Neural cell (in vitro differentiated cells): ENCODE data around the gene MEGF9. TPM values are rescaled to one million over a fixed set of nuclear protein-coding genes. Genes with fewer than 3 reads are reported as not detected.
"Not testable (repeated sequence)": the region's sequence is repeated elsewhere in the genome, so short reads cannot be mapped to it uniquely, and the experiment has no call there.

Source experiments
- H2AFZ ChIP-seq: fragments of 200-600, 300-800 bp; sonication (generic), shearing (Covaris generic); 2 replicates; pipeline ENCODE4 v1.6.0; 2014; ENCODE audit warnings: low read depth, mild to moderate bottlenecking, antibody characterized with exemption, low read length, moderate library complexity
- H3F3A ChIP-seq: fragments of 200-600 bp; shearing (Covaris generic); 2 replicates; pipeline ENCODE4 v1.6.1; 2016; ENCODE audit warnings: mild to moderate bottlenecking, moderate library complexity, mixed read lengths, antibody characterized with exemption, low read length; ENCODE audit not compliant: insufficient read depth, poor library complexity, severe bottlenecking
- H3K27ac ChIP-seq: fragments of 200-600, 300-800 bp; sonication (generic), shearing (Covaris generic); 2 replicates; pipeline ENCODE4 v1.5.1; 2014; ENCODE audit warnings: mild to moderate bottlenecking, low read length, moderate library complexity
- H3K27me3 ChIP-seq: fragments of 300-800, 200-600 bp; sonication (generic), shearing (Covaris generic); 2 replicates; pipeline ENCODE4 v1.6.0; 2014; ENCODE audit warnings: mild to moderate bottlenecking, low read depth, low read length, moderate library complexity; ENCODE audit not compliant: insufficient read depth
- H3K36me3 ChIP-seq: fragments of 300-800, 200-600 bp; sonication (generic), shearing (Covaris generic); 2 replicates; pipeline ENCODE4 v1.5.1; 2014; ENCODE audit warnings: mild to moderate bottlenecking, antibody characterized with exemption, low read length, moderate library complexity; ENCODE audit not compliant: insufficient read depth
- H3K4me2 ChIP-seq: fragments of 300-800, 200-600 bp; sonication (generic), shearing (Covaris generic); 2 replicates; pipeline ENCODE4 v1.6.0; 2014; ENCODE audit warnings: mild to moderate bottlenecking, low read length
- H3K4me3 ChIP-seq: fragments of 300-800, 200-600 bp; sonication (generic), shearing (Covaris generic); 2 replicates; pipeline ENCODE4 v1.5.1; 2014; ENCODE audit warnings: mild to moderate bottlenecking, low read length, moderate library complexity
- H3K79me2 ChIP-seq: fragments of 200-600 bp; shearing (Covaris generic); replicated peaks from 2 replicates; pipeline ENCODE4 v1.6.0; 2014; ENCODE audit warnings: mild to moderate bottlenecking, low read length, moderate library complexity; ENCODE audit not compliant: insufficient read depth
- H3K9ac ChIP-seq: fragments of 300-800, 200-600 bp; sonication (generic), shearing (Covaris generic); 2 replicates; pipeline ENCODE4 v1.6.1; 2016; ENCODE audit warnings: mild to moderate bottlenecking, low read length, mixed read lengths
- H3K9me2 ChIP-seq: fragments of 200-600 bp; shearing (Covaris generic); 2 replicates; pipeline ENCODE4 v1.6.1; 2016; ENCODE audit warnings: mild to moderate bottlenecking, low read length, mixed read lengths; ENCODE audit not compliant: insufficient read depth
- H3K9me3 ChIP-seq: fragments of 200-600, 300-800 bp; sonication (generic), shearing (Covaris generic); 2 replicates; pipeline ENCODE4 v1.6.1; 2016; ENCODE audit warnings: mild to moderate bottlenecking, mixed run types, low read length, moderate library complexity, mixed read lengths
- H4K20me1 ChIP-seq: fragments of 200-600 bp; shearing (Covaris generic); 2 replicates; pipeline ENCODE4 v1.6.1; 2016; ENCODE audit warnings: mild to moderate bottlenecking, mixed run types; ENCODE audit not compliant: insufficient read depth
- POLR2AphosphoS5 ChIP-seq: IDR thresholded peaks from 2 replicates; pipeline ENCODE4 v1.6.1; 2012
- RAD21 ChIP-seq: fragments of 450-650 bp; conservative IDR thresholded peaks from 2 replicates; pipeline ENCODE4 v1.6.1; 2014; ENCODE audit warnings: antibody characterized with exemption, mild to moderate bottlenecking, moderate library complexity
- SMC3 ChIP-seq: fragments of 450-650 bp; conservative IDR thresholded peaks from 2 replicates; pipeline ENCODE4 v1.6.1; 2014; ENCODE audit warnings: antibody characterized with exemption, mild to moderate bottlenecking, moderate library complexity; ENCODE audit not compliant: poor library complexity
- TAF1 ChIP-seq: IDR thresholded peaks from 2 replicates; pipeline ENCODE4 v1.6.1; 2012; ENCODE audit warnings: low read depth
- polyA plus RNA-seq: library from polyadenylated mRNA; depleted of rRNA; stranded (reverse); fragments of >200 nt; gene quantifications from 2 replicates; pipeline ENCODE4 v1.2.3, GENCODE V29; 2014
- TF ChIP-seq, protein P1 (sequence below): IDR thresholded peaks from 2 replicates; pipeline ENCODE4 v1.6.1; 2012; ENCODE audit warnings: borderline replicate concordance
- TF ChIP-seq, protein P2 (sequence below): fragments of 450-650 bp; IDR thresholded peaks from 2 replicates; pipeline ENCODE4 v1.5.1; 2014; ENCODE audit warnings: antibody characterized with exemption, mild to moderate bottlenecking, moderate library complexity; ENCODE audit not compliant: poor library complexity, severe bottlenecking

The MEGF9 gene
- polyA plus RNA-seq, 1 donor from 2014 or later: 35.0 TPM

DNA sequence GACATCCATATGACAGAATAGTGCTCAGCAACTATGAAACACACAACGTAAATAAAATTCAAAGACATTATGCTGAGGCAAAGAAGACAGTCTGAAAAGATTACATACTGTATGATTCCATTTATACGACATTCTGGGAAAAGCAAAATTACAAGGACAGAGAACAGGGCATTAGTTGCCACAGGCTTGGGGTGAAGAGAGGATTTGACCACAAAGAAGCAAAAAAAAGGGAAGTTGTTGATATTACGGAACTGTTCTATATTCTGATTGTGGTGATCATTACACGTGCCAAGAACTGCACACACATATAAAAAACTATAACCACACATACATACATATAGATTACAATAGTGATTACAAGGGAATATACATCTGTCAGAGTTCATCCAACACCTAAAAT lies 158.4 kb downstream of the MEGF9 start:
- no peak overlapping the region for H2AFZ ChIP-seq
- no peaks in the 10 kb centered on the region for H4K20me1 ChIP-seq
- no peaks in the 10 kb centered on the region for H3K9me2 ChIP-seq
- H3K36me3 ChIP-seq: no peaks in the 10 kb centered on the region
- no peak overlapping the region for H3K4me2 ChIP-seq
- no peaks in the 10 kb centered on the region for H3K79me2 ChIP-seq
- no peak overlapping the region for H3K9ac ChIP-seq
- no peaks in the 10 kb centered on the region for H3K27me3 ChIP-seq
- TF ChIP-seq RAD21: no peak
- TF ChIP-seq, protein P1, sequence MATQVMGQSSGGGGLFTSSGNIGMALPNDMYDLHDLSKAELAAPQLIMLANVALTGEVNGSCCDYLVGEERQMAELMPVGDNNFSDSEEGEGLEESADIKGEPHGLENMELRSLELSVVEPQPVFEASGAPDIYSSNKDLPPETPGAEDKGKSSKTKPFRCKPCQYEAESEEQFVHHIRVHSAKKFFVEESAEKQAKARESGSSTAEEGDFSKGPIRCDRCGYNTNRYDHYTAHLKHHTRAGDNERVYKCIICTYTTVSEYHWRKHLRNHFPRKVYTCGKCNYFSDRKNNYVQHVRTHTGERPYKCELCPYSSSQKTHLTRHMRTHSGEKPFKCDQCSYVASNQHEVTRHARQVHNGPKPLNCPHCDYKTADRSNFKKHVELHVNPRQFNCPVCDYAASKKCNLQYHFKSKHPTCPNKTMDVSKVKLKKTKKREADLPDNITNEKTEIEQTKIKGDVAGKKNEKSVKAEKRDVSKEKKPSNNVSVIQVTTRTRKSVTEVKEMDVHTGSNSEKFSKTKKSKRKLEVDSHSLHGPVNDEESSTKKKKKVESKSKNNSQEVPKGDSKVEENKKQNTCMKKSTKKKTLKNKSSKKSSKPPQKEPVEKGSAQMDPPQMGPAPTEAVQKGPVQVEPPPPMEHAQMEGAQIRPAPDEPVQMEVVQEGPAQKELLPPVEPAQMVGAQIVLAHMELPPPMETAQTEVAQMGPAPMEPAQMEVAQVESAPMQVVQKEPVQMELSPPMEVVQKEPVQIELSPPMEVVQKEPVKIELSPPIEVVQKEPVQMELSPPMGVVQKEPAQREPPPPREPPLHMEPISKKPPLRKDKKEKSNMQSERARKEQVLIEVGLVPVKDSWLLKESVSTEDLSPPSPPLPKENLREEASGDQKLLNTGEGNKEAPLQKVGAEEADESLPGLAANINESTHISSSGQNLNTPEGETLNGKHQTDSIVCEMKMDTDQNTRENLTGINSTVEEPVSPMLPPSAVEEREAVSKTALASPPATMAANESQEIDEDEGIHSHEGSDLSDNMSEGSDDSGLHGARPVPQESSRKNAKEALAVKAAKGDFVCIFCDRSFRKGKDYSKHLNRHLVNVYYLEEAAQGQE: no peak
- TF ChIP-seq SMC3: no peak
- TF ChIP-seq, protein P2, sequence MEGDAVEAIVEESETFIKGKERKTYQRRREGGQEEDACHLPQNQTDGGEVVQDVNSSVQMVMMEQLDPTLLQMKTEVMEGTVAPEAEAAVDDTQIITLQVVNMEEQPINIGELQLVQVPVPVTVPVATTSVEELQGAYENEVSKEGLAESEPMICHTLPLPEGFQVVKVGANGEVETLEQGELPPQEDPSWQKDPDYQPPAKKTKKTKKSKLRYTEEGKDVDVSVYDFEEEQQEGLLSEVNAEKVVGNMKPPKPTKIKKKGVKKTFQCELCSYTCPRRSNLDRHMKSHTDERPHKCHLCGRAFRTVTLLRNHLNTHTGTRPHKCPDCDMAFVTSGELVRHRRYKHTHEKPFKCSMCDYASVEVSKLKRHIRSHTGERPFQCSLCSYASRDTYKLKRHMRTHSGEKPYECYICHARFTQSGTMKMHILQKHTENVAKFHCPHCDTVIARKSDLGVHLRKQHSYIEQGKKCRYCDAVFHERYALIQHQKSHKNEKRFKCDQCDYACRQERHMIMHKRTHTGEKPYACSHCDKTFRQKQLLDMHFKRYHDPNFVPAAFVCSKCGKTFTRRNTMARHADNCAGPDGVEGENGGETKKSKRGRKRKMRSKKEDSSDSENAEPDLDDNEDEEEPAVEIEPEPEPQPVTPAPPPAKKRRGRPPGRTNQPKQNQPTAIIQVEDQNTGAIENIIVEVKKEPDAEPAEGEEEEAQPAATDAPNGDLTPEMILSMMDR: no peak
- no peak for TF ChIP-seq POLR2AphosphoS5
- no peak for TF ChIP-seq TAF1
- H3K4me3 ChIP-seq: no peak overlapping the region
- no peak overlapping the region for H3K27ac ChIP-seq
- no peaks in the 10 kb centered on the region for H3K9me3 ChIP-seq
- no peaks in the 10 kb centered on the region for H3F3A ChIP-seq

DNA sequence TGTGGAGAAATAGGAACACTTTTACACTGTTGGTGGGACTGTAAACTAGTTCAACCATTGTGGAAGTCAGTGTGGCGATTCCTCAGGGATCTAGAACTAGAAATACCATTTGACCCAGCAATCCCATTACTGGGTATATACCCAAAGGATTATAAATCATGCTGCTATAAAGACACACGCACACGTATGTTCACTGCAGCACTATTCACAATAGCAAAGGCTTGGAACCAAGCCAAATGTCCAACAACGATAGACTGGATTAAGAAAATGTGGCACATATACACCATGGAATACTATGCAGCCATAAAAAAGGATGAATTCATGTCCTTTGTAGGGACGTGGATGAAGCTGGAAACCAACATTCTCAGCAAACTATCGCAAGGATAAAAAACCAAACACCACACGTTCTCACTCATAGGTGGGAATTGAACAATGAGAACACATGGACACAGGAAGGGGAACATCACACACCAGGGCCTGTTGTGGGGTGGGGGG lies 162.0 kb downstream of the MEGF9 start:
- not testable (repeated sequence) for H3K9me3 ChIP-seq, H3K36me3 ChIP-seq, H3K27me3 ChIP-seq, H2AFZ ChIP-seq, H3K4me3 ChIP-seq, H3F3A ChIP-seq, H3K79me2 ChIP-seq, H3K9me2 ChIP-seq, H3K4me2 ChIP-seq, H4K20me1 ChIP-seq, H3K9ac ChIP-seq, H3K27ac ChIP-seq

Other genes with a start within 250 kb of the MEGF9 start
- gene CDK5RAP2, start 134.3 kb downstream of the MEGF9 start, polyA plus RNA-seq: 38.4 and 43.3 TPM in 2 replicates
- gene FBXW2, start 78.9 kb upstream of the MEGF9 start, polyA plus RNA-seq: 42.5 and 49.5 TPM in 2 replicates
- 11.1 and 11.7 TPM in 2 replicates for gene PSMD5, start 128.5 kb upstream of the MEGF9 start, polyA plus RNA-seq
- gene PHF19, start 162.7 kb upstream of the MEGF9 start, polyA plus RNA-seq: 3.0 and 4.9 TPM in 2 replicates
- 0.42 and 0.89 TPM in 2 replicates for gene TRAF1, start 212.3 kb upstream of the MEGF9 start, polyA plus RNA-seq